Dermis blood vessel endothelial cell (primary cell): ENCODE measurements around the gene NR5A2. TPM values are rescaled to one million over a fixed set of nuclear protein-coding genes. Genes with fewer than 3 reads are reported as not detected.

Experiments
- DNase-seq: peaks from one replicate; pipeline ENCODE4 v3.0.0; 2010
- total RNA-seq: library from RNA; depleted of rRNA; stranded (reverse); fragments of >200 nt; gene quantifications from 2 replicates; pipeline ENCODE4 v1.2.3, GENCODE V29; 2014

NR5A2 gene
- total RNA-seq, result 7.9 and 16.0 TPM in 2 replicates

DNA sequence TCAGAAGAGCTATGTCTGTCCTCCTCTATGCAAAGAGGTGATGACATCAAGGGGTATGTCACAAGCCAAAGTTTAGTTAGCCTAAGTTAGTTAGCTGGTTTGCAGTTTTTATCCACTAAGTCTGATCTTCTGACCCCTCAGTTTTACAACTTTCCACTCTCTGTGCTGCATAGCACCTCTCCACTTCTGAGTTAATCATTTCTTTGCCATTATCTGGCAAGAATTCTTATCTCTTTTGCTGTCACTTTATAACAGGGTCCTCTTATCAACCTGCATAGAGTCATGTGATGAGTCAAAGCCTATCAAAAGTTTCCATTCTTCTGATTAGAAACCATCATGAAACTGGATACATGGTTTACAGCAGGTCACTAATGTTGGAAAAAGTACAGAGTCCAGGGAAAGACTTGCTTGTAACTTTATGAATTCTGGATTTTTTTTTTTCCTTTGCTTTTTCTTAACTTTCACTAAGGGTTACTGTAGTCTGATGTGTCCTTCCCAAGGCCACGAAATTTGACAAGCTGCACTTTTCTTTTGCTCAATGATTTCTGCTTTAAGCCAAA is at the start of gene NR5A2:
NR5A2 (plus strand) TSS at position 447 of the 560 bp plus-strand sequence. CDS start 138 bp downstream, outside the sequence.
- DNase-seq, result no peak

- peak; percentile 53 for DNase-seq
Observed at GRCh38 chr1:199978408-199978940, 49.0 kb upstream of the NR5A2 start.

- peak; percentile 9 for DNase-seq
Observed at GRCh38 chr1:199979071-199979470, 48.4 kb upstream of the NR5A2 start.

GRCh38 chr1:199981584-199981983 is 45.9 kb upstream of the NR5A2 start:
- no peak for DNase-seq

- no peak for DNase-seq
Observed at GRCh38 chr1:199982606-199983005, 44.9 kb upstream of the NR5A2 start.

DNA sequence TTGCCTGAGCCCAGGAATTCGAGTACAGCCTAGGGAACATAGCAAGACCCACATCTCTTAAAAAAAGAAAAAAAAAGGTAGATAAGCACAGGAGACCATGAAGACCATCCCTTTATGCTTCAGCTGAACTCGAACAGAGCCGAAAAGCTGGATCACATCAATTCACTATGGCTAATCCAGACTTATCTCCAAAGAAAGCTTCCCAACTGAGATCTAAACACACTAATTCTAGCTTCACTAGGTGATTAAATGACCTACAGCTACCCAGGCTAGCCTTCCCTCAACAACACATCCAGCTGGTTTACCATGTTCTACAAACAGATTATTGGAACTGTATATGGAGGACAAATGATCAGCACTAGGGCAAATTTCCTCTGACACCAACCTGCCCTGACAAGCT is 44.0 kb upstream of the NR5A2 start:
- DNase-seq, result no peak

DNA sequence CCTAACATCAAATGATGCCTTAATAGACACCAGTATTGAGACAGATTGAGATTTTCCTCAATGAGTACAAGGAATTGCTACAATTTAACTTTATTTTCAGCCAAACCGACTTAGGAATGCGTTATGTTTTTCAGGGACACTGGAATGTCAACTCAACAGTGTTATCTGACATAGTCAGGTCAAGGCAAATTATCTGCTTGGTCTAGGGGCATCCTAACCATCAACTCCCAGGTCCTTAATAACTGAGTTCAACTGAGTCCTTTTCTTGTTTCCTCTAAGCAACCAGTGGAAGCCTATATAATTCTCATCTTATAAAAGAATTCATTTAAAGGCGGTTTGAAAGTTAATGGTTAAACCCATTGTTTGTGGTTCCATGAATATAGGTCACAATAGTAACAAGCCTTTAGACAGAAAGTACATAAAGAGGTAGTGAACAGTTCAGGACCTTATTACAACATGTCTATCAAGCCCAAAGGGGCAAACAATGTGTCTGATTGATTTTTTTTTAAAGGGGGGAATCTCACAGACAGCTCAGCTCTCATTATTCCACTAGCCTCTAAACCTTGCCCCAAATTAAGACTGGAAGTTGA is 32.3 kb upstream of the NR5A2 start:
- DNase-seq, result no peak

DNA sequence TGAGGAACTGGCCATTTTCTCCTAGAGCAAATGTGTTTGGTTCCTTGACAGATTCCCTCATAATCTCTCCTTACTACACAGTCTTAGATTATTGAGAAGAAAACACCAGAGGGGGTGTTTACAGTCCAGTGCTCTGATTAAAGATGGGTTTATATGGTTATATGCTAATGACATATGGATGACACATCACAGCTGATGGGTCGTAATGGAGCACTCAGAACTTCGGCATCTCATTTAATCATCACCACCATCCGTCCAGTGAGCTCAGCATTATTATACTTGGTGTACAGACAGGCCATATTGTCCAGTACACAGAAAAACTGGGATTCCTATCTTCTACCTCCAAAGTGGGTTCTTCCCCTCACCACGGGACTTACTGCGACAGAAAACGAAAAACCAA is 22.3 kb upstream of the NR5A2 start:
- DNase-seq, result no peak

DNA sequence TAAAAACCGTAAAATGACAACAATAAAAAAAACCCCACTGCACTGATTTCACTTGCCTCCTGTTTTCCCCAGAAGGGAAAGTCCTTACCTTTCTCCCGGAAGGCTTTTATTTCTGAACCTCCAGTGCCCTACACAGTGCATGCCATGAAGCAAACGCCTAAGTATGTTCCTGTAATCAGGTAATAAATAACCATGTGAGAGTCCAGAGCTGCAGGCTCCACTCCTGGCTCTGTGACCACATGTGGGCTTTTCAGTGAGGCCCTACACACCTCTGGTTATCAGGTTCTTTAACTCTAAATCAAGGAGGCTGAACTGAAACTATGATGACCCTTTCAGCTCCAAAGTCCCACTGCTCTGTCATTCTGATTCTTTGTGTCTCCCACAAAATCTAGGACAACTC is 20.8 kb upstream of the NR5A2 start:
- DNase-seq, result no peak

GRCh38 chr1:200015811-200016210 is 11.7 kb upstream of the NR5A2 start:
- no peak for DNase-seq

DNA sequence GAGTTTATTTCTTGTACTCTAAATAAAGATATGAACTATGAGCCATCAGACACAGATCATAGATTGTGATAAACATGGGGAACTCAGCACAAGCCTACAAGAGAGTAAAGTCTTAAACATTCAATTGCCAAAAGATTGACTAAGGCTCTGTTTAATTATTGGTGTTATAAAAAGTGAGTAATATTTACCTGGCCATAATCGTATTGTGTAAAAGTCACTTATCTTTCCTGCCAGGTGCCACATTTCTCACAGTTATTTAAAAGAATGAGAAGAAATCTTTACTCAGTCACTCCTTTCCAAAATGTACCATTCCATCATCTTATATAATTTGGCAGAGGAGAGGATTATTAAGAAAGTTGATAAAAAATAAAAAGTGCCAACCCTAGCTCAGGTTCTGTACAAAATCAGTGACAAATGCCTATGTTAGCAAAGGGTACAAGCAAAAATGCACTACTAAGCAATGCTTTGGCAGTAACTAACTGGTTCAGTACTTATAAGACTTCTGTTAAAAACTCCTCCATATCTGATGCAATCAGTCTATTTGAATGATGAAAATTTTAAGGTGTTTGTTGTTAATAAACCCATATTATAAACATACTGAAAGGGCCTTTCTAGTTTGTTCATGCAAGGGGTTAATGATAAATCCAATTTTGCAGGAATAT is 5.8 kb upstream of the NR5A2 start:
- no peak for DNase-seq

GRCh38 chr1:200022239-200022804 is 5.2 kb upstream of the NR5A2 start:
- no peak for DNase-seq

DNA sequence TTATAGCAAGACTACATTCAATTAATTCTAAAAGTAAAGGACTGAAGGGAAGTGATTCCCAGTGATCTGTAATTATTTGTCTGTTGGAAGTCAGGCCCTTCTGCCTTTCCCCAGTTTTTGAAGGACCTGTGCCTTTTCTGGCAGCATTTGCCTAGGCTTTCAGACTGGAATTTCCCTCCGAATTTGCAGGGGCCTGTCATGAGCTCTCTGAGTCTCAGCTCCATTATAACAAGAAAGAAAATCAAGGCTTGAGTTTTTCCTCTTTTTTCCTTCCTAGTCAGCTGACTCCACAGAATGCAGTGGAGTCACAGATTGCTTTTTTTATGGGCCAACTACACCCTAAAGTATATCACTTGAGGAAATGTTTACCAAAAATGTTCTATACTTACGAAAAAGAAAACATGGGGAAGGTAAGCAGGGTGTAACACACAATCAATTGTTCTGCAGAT is 1.1 kb downstream of the NR5A2 start:
- DNase-seq, result peak; percentile 30

- peak; percentile 75 for DNase-seq
Observed at GRCh38 chr1:200029035-200029821, 1.7 kb downstream of the NR5A2 start.

DNA sequence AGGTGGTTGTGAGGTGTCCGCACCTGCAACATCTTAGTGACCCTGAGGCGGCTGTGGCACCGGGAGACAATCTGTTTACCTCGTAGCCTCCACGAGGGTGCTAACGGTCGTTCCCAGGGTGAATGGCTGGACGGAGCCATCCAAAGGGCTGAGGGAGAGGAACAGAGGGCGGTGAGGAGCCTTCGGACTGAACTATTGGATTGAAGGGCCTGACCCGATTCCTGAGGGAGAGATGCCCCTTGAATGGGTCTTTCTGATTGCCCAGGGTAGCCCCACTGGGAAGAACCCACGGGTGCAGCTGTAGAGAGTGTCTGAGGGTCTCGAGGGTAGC is 2.3 kb downstream of the NR5A2 start:
- DNase-seq, result no peak

DNA sequence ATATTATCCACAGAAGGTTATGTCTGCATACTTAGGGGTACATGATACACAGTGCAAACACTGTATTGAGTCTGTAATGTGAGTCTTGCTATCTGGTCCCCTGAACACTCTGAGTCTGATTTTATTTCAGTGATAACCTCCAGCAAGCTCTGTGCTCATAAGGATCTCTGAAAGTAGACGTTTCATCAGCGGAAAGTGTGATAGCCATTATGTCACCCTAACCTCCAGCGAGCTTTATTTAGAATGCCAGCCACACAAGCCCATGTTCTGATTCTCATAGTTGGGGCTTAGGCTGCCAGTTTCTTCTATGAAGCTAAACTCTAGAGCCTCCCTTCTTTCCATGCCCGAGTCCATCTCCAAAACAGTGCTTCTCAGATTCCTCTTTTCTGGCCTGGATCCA is 3.3 kb downstream of the NR5A2 start:
- DNase-seq, result no peak

GRCh38 chr1:200033511-200034261 is 6.2 kb downstream of the NR5A2 start:
- no peak for DNase-seq

DNA sequence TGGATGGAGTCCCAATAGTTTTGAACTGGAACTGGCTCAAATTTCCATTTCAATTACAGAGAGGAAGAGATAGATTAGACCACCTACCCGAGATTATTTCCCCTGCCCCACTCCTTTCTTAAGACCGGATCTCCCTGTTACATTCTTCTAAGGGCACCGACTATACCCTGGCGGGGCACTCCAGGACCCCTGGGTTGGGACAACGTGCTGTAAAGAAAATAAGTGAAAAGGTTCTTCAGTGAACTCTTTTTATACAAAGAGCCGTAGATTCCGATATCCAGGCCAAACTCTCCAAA is 6.7 kb downstream of the NR5A2 start:
- no peak for DNase-seq

DNA sequence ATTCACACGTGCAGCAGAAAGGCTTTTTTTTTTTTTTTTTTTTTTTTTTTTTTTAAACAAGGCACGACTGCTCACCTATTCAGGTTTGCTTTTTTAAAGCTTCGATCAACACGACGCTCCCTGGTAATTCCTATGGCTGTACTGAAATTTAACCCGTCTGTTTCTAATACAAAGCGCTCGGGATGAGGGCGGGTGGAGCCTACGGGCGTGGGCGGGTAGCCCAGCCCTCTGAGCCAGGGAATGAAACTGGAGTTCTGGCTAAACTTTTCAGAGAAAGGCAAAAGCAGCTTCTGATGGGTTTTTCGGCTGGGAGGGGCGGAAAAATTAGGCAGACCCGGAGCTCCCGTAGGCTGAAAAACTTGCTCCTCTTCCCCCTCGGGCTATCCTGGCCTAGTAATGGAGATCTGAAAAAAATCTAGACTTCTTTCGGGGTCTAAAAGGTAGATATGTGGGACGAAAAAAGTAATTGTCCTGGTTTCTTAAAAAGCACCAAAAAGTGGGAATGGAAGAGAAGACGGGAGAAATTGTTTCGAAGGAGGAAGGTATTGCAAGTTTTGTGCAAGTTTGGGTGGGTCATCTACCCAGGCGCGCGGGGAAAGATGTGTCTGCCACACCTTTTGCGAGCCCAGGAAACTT is 7.4 kb downstream of the NR5A2 start:
- DNase-seq, result peak; percentile 30

- DNase-seq, result peak; percentile 17
Observed at GRCh38 chr1:200035397-200035955, 8.0 kb downstream of the NR5A2 start.

GRCh38 chr1:200035956-200036618 is 8.6 kb downstream of the NR5A2 start:
- no peak for DNase-seq
